Sigmoid colon (tissue), 7 donors: ENCODE results near the gene BCAS3. TPM values are rescaled to one million over a fixed set of nuclear protein-coding genes. Genes with fewer than 3 reads are reported as not detected.

Experiments
- DNase-seq: peaks from one replicate; pipeline ENCODE4 v3.0.0-alpha.2; 2019
- H3K27ac ChIP-seq, 4 donors: fragments of 200-600 bp; sonication (generic); one replicate each; pipeline ENCODE4 v1.5.1; 2016 to 2019; ENCODE audit warnings: mild to moderate bottlenecking in 1 of 4
- H3K27me3 ChIP-seq, 3 donors: fragments of 200-600 bp; sonication (generic); one replicate each; pipeline ENCODE4 v1.5.1; 2019; ENCODE audit warnings: mild to moderate bottlenecking in 1 of 3
- H3K36me3 ChIP-seq, 4 donors: fragments of 200-600 bp; sonication (generic); one replicate each; pipeline ENCODE4 v1.5.1; 2016 to 2019
- H3K4me1 ChIP-seq, 4 donors: fragments of 200-600 bp; sonication (generic); one replicate each; pipeline ENCODE4 v1.5.1; 2017 to 2019
- H3K4me3 ChIP-seq, 4 donors: fragments of 200-600 bp; sonication (generic); one replicate each; pipeline ENCODE4 v1.5.1; 2017 to 2019; ENCODE audit warnings: mild to moderate bottlenecking in 2 of 4, moderate library complexity in 1 of 4
- H3K9me3 ChIP-seq, 4 donors: fragments of 200-600 bp in 3 of 4; sonication (generic) in 3 of 4; one replicate each; pipeline versions ENCODE4 v1.5.1 to v1.6.1; 2013 to 2019
- CTCF ChIP-seq, 4 experiments: fragments of 450-650 bp in 3 of 4; fragments of 200-600 bp in 1 of 4; IDR thresholded peaks; one replicate each; pipeline ENCODE4 v1.5.1; 2016 to 2019; ENCODE audit warnings: antibody characterized with exemption in 4 of 4, mild to moderate bottlenecking in 3 of 4, moderate library complexity in 2 of 4
- EP300 ChIP-seq, 4 donors: sonication (generic); formaldehyde crosslinking; IDR thresholded peaks; one replicate each; pipeline ENCODE4 v1.6.1; 2017; ENCODE audit warnings: antibody characterized with exemption in 4 of 4
- POLR2A ChIP-seq, 2 donors: fragments of 450-650 bp; IDR thresholded peaks; one replicate each; pipeline ENCODE4 v1.6.1; 2016; ENCODE audit warnings: antibody characterized with exemption in 2 of 2, mild to moderate bottlenecking in 2 of 2, moderate library complexity in 2 of 2
- POLR2AphosphoS5 ChIP-seq, 4 donors: sonication (generic); formaldehyde crosslinking; IDR thresholded peaks; one replicate each; pipeline ENCODE4 v1.6.1; 2017; ENCODE audit warnings: antibody characterized with exemption in 4 of 4
- WGBS, 2 donors: extraction: QIAGEN DNeasy Blood & Tissue Kit; methylation state at CpG; one replicate each; pipeline ENCODE4 v1.1.7; 2013; 5-methylcytosine and 5-hydroxymethylcytosine counted together
- intact Hi-C: fragments of 100-400 bp; cut with DNase I; formaldehyde crosslinking; loops from one replicate; pipeline ENCODE4 v1.15.1; 2023
- polyA plus RNA-seq, 3 donors: library from polyadenylated mRNA; stranded (reverse); fragments of 200-250 nt; gene quantifications; one replicate each; pipeline ENCODE4 v1.2.3, GENCODE V29; 2013
- total RNA-seq, 4 donors: library from RNA; depleted of rRNA; stranded (reverse); fragments of >200 nt; gene quantifications; one replicate each; pipeline ENCODE4 v1.1.0, GENCODE V29; 2016
- donor health status: healthy with polysubstance abuse.
- donor health status: Bipolar disorder and iron deficiency.
- donor health status: healthy.

Gene BCAS3
- total and polyA plus RNA-seq, 7 donors, result 6.3 to 38.5 (median 28.5) TPM

- WGBS, 2 donors, result 83 to 87% methylated on average over 4 of the region's 4 CpGs
- intact Hi-C loops, result loop anchor here (5.0 kb wide), 1 partner anchor 153 kb away; no protein-coding TSS in a partner anchor
Measured at GRCh38 chr17:61249649-61250299, 572.1 kb downstream of the BCAS3 start.

GRCh38 chr17:61250335-61250890 is 572.8 kb downstream of the BCAS3 start:
- H3K36me3 ChIP-seq, result no peaks in the 10 kb centered on the region
- TF ChIP-seq CTCF (IDR thresholded peaks at IDR 0.05) (no peak), POLR2AphosphoS5 (IDR thresholded peaks at IDR 0.05) (peak in 1 of 4 donors; percentile 42), POLR2A (IDR thresholded peaks at IDR 0.05) (no peak)
- WGBS, 2 donors, result 61 to 64% methylated on average over 6 of the region's 6 CpGs
- H3K4me3 ChIP-seq, result no peak overlapping the region
- peaks cover 0 to 31% (median 30%) of the 10 kb centered on the region in 4 donors for H3K4me1 ChIP-seq
- no peaks in the 10 kb centered on the region for H3K9me3 ChIP-seq
- H3K27ac ChIP-seq, result peak overlapping the region in 1 of 4 donors; percentile 85
- DNase-seq, result no peak
- H3K27me3 ChIP-seq, result peaks cover 0 to 10% (median 0%) of the 10 kb centered on the region in 3 donors
- intact Hi-C loops, result loop anchor here (5.0 kb wide), 1 partner anchor 152 kb away; no protein-coding TSS in a partner anchor

More at GRCh38 chr17:61249649-61250299, 572.1 kb downstream of the BCAS3 start:
- peaks cover 0 to 8% (median 0%) of the 10 kb centered on the region in 3 donors for H3K27me3 ChIP-seq
- H3K27ac ChIP-seq, result peak overlapping the region in 1 of 4 donors; percentile 85
- peaks cover 0 to 31% (median 30%) of the 10 kb centered on the region in 4 donors for H3K4me1 ChIP-seq
- no peaks in the 10 kb centered on the region for H3K36me3 ChIP-seq
- no peak overlapping the region for H3K4me3 ChIP-seq
- DNase-seq, result no peak
- TF ChIP-seq POLR2A (IDR thresholded peaks at IDR 0.05) (no peak), CTCF (IDR thresholded peaks at IDR 0.05) (no peak), EP300 (IDR thresholded peaks at IDR 0.05) (no peak), POLR2AphosphoS5 (IDR thresholded peaks at IDR 0.05) (no peak)
- no peaks in the 10 kb centered on the region for H3K9me3 ChIP-seq

GRCh38 chr17:61251939-61252865 is 574.6 kb downstream of the BCAS3 start:
- 14 to 27% methylated on average over 10 of the region's 10 CpGs for WGBS, 2 donors
- peaks cover 0 to 26% (median 0%) of the 10 kb centered on the region in 3 donors for H3K27me3 ChIP-seq
- H3K27ac ChIP-seq, result peak overlapping the region; percentile 46 to 85 (median 62)
- H3K4me3 ChIP-seq, result peak overlapping the region in 1 of 4 donors; percentile 3
- peak; percentile 95 for DNase-seq
- TF ChIP-seq POLR2AphosphoS5 (IDR thresholded peaks at IDR 0.05) (peak; percentile 53 to 83 (median 81)), EP300 (IDR thresholded peaks at IDR 0.05) (peak in 2 of 4 donors; percentile 24 to 31), POLR2A (IDR thresholded peaks at IDR 0.05) (no peak), CTCF (IDR thresholded peaks at IDR 0.05) (no peak)
- no peaks in the 10 kb centered on the region for H3K9me3 ChIP-seq
- H3K4me1 ChIP-seq, result peaks cover 0 to 31% (median 30%) of the 10 kb centered on the region in 4 donors
- intact Hi-C loops, result loop anchor here (5.0 kb wide), 1 partner anchor 150 kb away; no protein-coding TSS in a partner anchor
- H3K36me3 ChIP-seq, result no peaks in the 10 kb centered on the region

GRCh38 chr17:61253362-61253761 is 575.7 kb downstream of the BCAS3 start:
- H3K36me3 ChIP-seq, result no peaks in the 10 kb centered on the region
- no peak for DNase-seq
- H3K27ac ChIP-seq, result peak overlapping the region in 3 of 4 donors; percentile 18 to 85 (median 65)
- peaks cover 0 to 31% (median 30%) of the 10 kb centered on the region in 4 donors for H3K4me1 ChIP-seq
- H3K27me3 ChIP-seq, result peaks cover 0 to 18% (median 0%) of the 10 kb centered on the region in 3 donors
- 85 to 88% methylated on average over 3 of the region's 3 CpGs for WGBS, 2 donors
- no peaks in the 10 kb centered on the region for H3K9me3 ChIP-seq
- TF ChIP-seq POLR2A (IDR thresholded peaks at IDR 0.05) (no peak), EP300 (IDR thresholded peaks at IDR 0.05) (no peak)
- H3K4me3 ChIP-seq, result no peak overlapping the region
- intact Hi-C loops, result loop anchor here (5.0 kb wide), 1 partner anchor 149 kb away; no protein-coding TSS in a partner anchor
